K562 (cell line): Measurements from ENCODE around the gene PEDS1. TPM values are rescaled to one million over a fixed set of nuclear protein-coding genes. Genes with fewer than 3 reads are reported as not detected.
A peak's percentile ranks its signal among the peaks of the same experiment; 100 is the strongest.
"Not testable (repeated sequence)": the region's sequence is repeated elsewhere in the genome, so short reads cannot be mapped to it uniquely, and the experiment has no call there.

Source experiments
- ATAC-seq: fragments of 200-7000 bp; cut with Tn5 transposase; 3 replicates; pipeline ENCODE4 v1.9.1; 2020; ENCODE audit warnings: moderate library complexity
- BruUV-seq: library from RNA; stranded (reverse); fragments of 400-500 nt; replicated peaks from 2 replicates; lab custom pipeline; 2021; lab: Mats Ljungman, UMichigan
- CTCF ChIA-PET: fragments of 300-600 bp; formaldehyde crosslinking; extraction: SDS; loops from one replicate; lab custom pipeline; 2021; ENCODE audit warnings: low intra/inter-chr PET ratio; lab: Yijun Ruan, JAX
- POLR2A ChIA-PET: fragments of 300-600, 350-650 bp; sonication (Branson Sonifier 250); formaldehyde crosslinking; extraction: SDS; loops from one replicate; lab custom pipeline; 2021; ENCODE audit warnings: antibody characterized with exemption, inconsistent platforms; lab: Yijun Ruan, JAX
- DNase-seq, 4 experiments: peaks; one replicate each; pipeline versions ENCODE4 v3.0.0 to v3.0.0-alpha.2; 2011 to 2018; ENCODE audit warnings: low spot score in 3 of 4, mixed read lengths in 3 of 4; ENCODE audit errors: extremely low read depth in 1 of 4
- FAIRE-seq: peaks from 2 replicates; lab custom pipeline; 2011; peaks lifted over from hg19 to GRCh38; lab: Jason Lieb, UNC
- H2AFZ ChIP-seq: 2 replicates; pipeline ENCODE4 v1.6.0; 2011; ENCODE audit warnings: low read depth, low read length, control low read depth, inconsistent platforms
- H3K27ac ChIP-seq: fragments of 200-600 bp; 3 replicates; pipeline ENCODE4 v1.8.0; 2011; ENCODE audit warnings: low read depth, mild to moderate bottlenecking, control low read depth, inconsistent platforms, low read length, moderate library complexity, mixed read lengths; ENCODE audit errors: extremely low read depth
- H3K27me3 ChIP-seq, 2 experiments: fragments of 300-600 bp in 1 of 2; 2 replicates in 1 of 2; 3 replicates in 1 of 2; pipeline versions ENCODE4 v1.6.0 to v1.8.0; 2011; ENCODE audit warnings: inconsistent platforms in 2 of 2, low read length in 2 of 2, mild to moderate bottlenecking in 1 of 2, mixed read lengths in 1 of 2, moderate library complexity in 1 of 2; ENCODE audit not compliant: control insufficient read depth in 2 of 2, insufficient read depth in 2 of 2
- H3K36me3 ChIP-seq: fragments of 300-600 bp; 3 replicates; pipeline ENCODE4 v1.8.0; 2011; ENCODE audit warnings: mild to moderate bottlenecking, low read length, inconsistent platforms; ENCODE audit not compliant: control insufficient read depth, insufficient read depth
- H3K4me1 ChIP-seq, 2 experiments: fragments of 200-600 bp in 1 of 2; replicated peaks in 1 of 2; 2 replicates in 1 of 2; 3 replicates in 1 of 2; pipeline versions ENCODE4 v1.5.1 to v1.8.0; 2011; ENCODE audit warnings: inconsistent platforms in 2 of 2, low read length in 2 of 2, mild to moderate bottlenecking in 1 of 2, mixed read lengths in 1 of 2, moderate library complexity in 1 of 2; ENCODE audit not compliant: control insufficient read depth in 2 of 2, insufficient read depth in 2 of 2
- H3K4me2 ChIP-seq: 2 replicates; pipeline ENCODE4 v1.6.1; 2011; ENCODE audit warnings: low read length, control low read depth, inconsistent platforms, mixed read lengths; ENCODE audit not compliant: insufficient read depth
- H3K4me3 ChIP-seq: fragments of 200-600 bp; sonication (generic), shearing (Covaris generic); 2 replicates; pipeline ENCODE4 v1.5.1; 2016; ENCODE audit warnings: control low read depth, inconsistent platforms
- H3K79me2 ChIP-seq: fragments of 200-600 bp; 3 replicates; pipeline ENCODE4 v1.8.0; 2011; ENCODE audit warnings: low read length, inconsistent platforms; ENCODE audit not compliant: control insufficient read depth, insufficient read depth
- H3K9ac ChIP-seq, 2 experiments: 2 replicates each; pipeline versions ENCODE4 v1.6.0 to v1.6.1; 2011; ENCODE audit warnings: low read depth in 2 of 2, low read length in 2 of 2, control low read depth in 1 of 2, inconsistent platforms in 1 of 2, mild to moderate bottlenecking in 1 of 2, mixed read lengths in 1 of 2; ENCODE audit not compliant: insufficient read depth in 1 of 2
- H3K9me1 ChIP-seq: one replicate; pipeline ENCODE4 v1.6.0; 2011; ENCODE audit warnings: inconsistent platforms, mild to moderate bottlenecking, low read length, moderate library complexity; ENCODE audit not compliant: control insufficient read depth, insufficient read depth
- H3K9me3 ChIP-seq: replicated peaks from 2 replicates; pipeline ENCODE4 v1.5.1; 2011; ENCODE audit warnings: low read depth, low read length, inconsistent platforms; ENCODE audit not compliant: control insufficient read depth, insufficient read depth
- H4K20me1 ChIP-seq: replicated peaks from 2 replicates; pipeline ENCODE4 v1.6.1; 2011; ENCODE audit warnings: low read length, inconsistent platforms, mixed read lengths; ENCODE audit not compliant: control insufficient read depth, insufficient read depth
- BCOR ChIP-seq: fragments of 450-650 bp; IDR thresholded peaks from 2 replicates; pipeline ENCODE4 v1.6.1; 2016
- ELF2 ChIP-seq: fragments of 250-450 bp; sonication (Bioruptor Pico); IDR thresholded peaks from 2 replicates; pipeline ENCODE4 v1.5.0; 2021; ENCODE audit warnings: mild to moderate bottlenecking
- HIVEP1 ChIP-seq: fragments of 250-450 bp; sonication (Bioruptor Pico); IDR thresholded peaks from 2 replicates; pipeline ENCODE4 v1.4.0; 2020; ENCODE audit warnings: mild to moderate bottlenecking
- IFI16 ChIP-seq: fragments of 250-450 bp; sonication (Bioruptor Pico); IDR thresholded peaks from 2 replicates; pipeline ENCODE4 v2.1.2; 2022; ENCODE audit warnings: mild to moderate bottlenecking, inconsistent platforms
- KDM1A ChIP-seq, 2 experiments: fragments of 450-650 bp; IDR thresholded peaks; 2 replicates each; pipeline ENCODE4 v1.6.1; 2016; ENCODE audit warnings: mild to moderate bottlenecking in 2 of 2
- MLX ChIP-seq, 2 experiments: fragments of 450-650 bp in 1 of 2; sonication (generic) in 1 of 2; formaldehyde crosslinking; conservative IDR thresholded peaks; 2 replicates each; pipeline versions ENCODE4 v1.4.0 to v1.8.1; 2020 to 2022; ENCODE audit warnings: mild to moderate bottlenecking in 1 of 2, missing genetic modification reagents in 1 of 2
- PATZ1 ChIP-seq: fragments of 250-450 bp; sonication (Bioruptor Pico); IDR thresholded peaks from 2 replicates; pipeline ENCODE4 v1.5.0; 2020; ENCODE audit warnings: mild to moderate bottlenecking, borderline replicate concordance
- PHF20 ChIP-seq: fragments of 450-650 bp; IDR thresholded peaks from 2 replicates; pipeline ENCODE4 v1.6.1; 2018; ENCODE audit not compliant: partially characterized antibody
- RB1 ChIP-seq: fragments of 450-650 bp; IDR thresholded peaks from 2 replicates; pipeline ENCODE4 v1.6.1; 2017; ENCODE audit warnings: low read depth, mild to moderate bottlenecking
- RBM25 ChIP-seq: fragments of 200-400 bp; formaldehyde crosslinking; IDR thresholded peaks from 2 replicates; pipeline ENCODE4 v1.6.1; 2018; ENCODE audit warnings: low read length, low read depth, moderate library complexity; ENCODE audit not compliant: severe bottlenecking
- SAFB2 ChIP-seq: fragments of 200-400 bp; formaldehyde crosslinking; IDR thresholded peaks from 2 replicates; pipeline ENCODE4 v1.6.1; 2018; ENCODE audit warnings: borderline replicate concordance, low read length, low read depth, moderate library complexity; ENCODE audit not compliant: severe bottlenecking
- ZC3H4 ChIP-seq: sonication (generic); formaldehyde crosslinking; IDR thresholded peaks from 2 replicates; pipeline ENCODE4 v1.9.0; 2021; ENCODE audit warnings: missing genetic modification reagents, borderline replicate concordance
- ZNF174 ChIP-seq: fragments of 250-450 bp; sonication (Bioruptor Pico); IDR thresholded peaks from 2 replicates; pipeline ENCODE4 v1.4.0; 2020; ENCODE audit warnings: mild to moderate bottlenecking
- WGBS: fragments of 100-300 bp; shearing (Covaris generic); methylation state at CpG from one replicate; pipeline ENCODE4 v1.1.6; 2016; ENCODE audit warnings: low coverage, mixed read lengths; ENCODE audit not compliant: insufficient coverage; ENCODE audit errors: missing lambda C conversion rate; 5-methylcytosine and 5-hydroxymethylcytosine counted together
- in situ Hi-C: fragments of 300-500 bp; cut with MboI; formaldehyde crosslinking; loops from 4 replicates; pipeline ENCODE4 v1.15.0; 2018; ENCODE audit warnings: inconsistent platforms, mixed read lengths
- intact Hi-C: fragments of 100-400 bp; cut with micrococcal nuclease; formaldehyde crosslinking; loops from 2 replicates; pipeline ENCODE4 v1.14.2; 2022
- polyA plus RNA-seq, 8 experiments: library from polyadenylated mRNA; depleted of rRNA in 4 of 8; stranded (reverse) in 5 of 8; unstranded in 3 of 8; fragments of >200 nt; fragmentation: Nextera tagmentation in 2 of 8; fragmentation: Illumina TruSeq in 1 of 8; extraction: Ambion mirVana in 2 of 8; extraction: Trizol in 1 of 8; gene quantifications; 2 replicates each; pipeline versions ENCODE4 v1.2.1 to v1.2.3, GENCODE V29; 2011 to 2014; ENCODE audit warnings: inconsistent platforms in 1 of 8, missing spikeins in 1 of 8
- total RNA-seq, 7 experiments: library from RNA; depleted of rRNA in 6 of 7; stranded (reverse); fragments of >200 nt in 6 of 7; fragmentation: Illumina TruSeq in 2 of 7; extraction: Trizol in 2 of 7; gene quantifications; 2 replicates each; pipeline versions ENCODE4 v1.2.1 to v1.2.3, GENCODE V29; 2011 to 2021; ENCODE audit warnings: low replicate concordance in 1 of 7

PEDS1 gene
- total and polyA plus RNA-seq, 9 of the 15 experiments (the other 6 are each of a cell fraction or from before 2014, with no cell fraction given) = 2.9 to 38.5 (median 24.2) TPM

- H3K36me3 ChIP-seq, H3K4me2 ChIP-seq, in situ Hi-C loops, H3K9me1 ChIP-seq, H3K27me3 ChIP-seq, DNase-seq, H3K4me3 ChIP-seq, CTCF ChIA-PET, H3K9me3 ChIP-seq, intact Hi-C loops: not testable (repeated sequence)
- WGBS = 85% methylated on average over 5 of the region's 7 CpGs
- POLR2A ChIA-PET = interaction anchor here (1.2 to 1.9 kb wide), 2 partner anchors 8 to 12 kb away, joined by 3 to 6 read pairs; partner anchors contain the start of gene PEDS1
- peaks cover 28 to 30% of the 10 kb centered on the region in 2 experiments; a peak in 4 of 5 replicates for H3K4me1 ChIP-seq
- TF ChIP-seq RBM25 (peak; percentile 54), BCOR (peak; percentile 86), KDM1A (IDR thresholded peaks at IDR 0.05) (0 out of 4 replicates have a peak, but pooled peaks of 1 of the 2 experiments have one; percentile 12)
- TF ChIP-seq, all 486 proteins: peak for 3; not testable (repeated sequence) for 483
- not testable (repeated sequence) for H3K27ac ChIP-seq, ATAC-seq, H3K79me2 ChIP-seq, H2AFZ ChIP-seq, BruUV-seq, FAIRE-seq, H4K20me1 ChIP-seq, H3K9ac ChIP-seq
Observed at GRCh38 chr20:50161494-50161893, 8.0 kb upstream of the PEDS1 start.

GRCh38 chr20:50153153-50153499 lies 397 bp downstream of the PEDS1 start:
- peak overlapping the region; percentile 94 to 97 for H3K9ac ChIP-seq
- ATAC-seq (peak; percentile 9), FAIRE-seq (no peak), DNase-seq (peak in 1 of 4 experiments; percentile 48)
- peak overlapping the region; percentile 92 for H3K27ac ChIP-seq
- ChIA-PET CTCF (interaction anchor here (0.6 kb wide), 1 partner anchor 819 kb away, joined by 3 read pairs; no protein-coding TSS in a partner anchor), POLR2A (interaction anchor here (0.6 to 3.5 kb wide), 16 partner anchors 8 to 1341 kb away, joined by 3 to 22 read pairs (median 3); partner anchors contain the start of gene CEBPB)
- H3K27me3 ChIP-seq = no peaks in the 10 kb centered on the region
- H3K4me2 ChIP-seq = peak overlapping the region; percentile 93
- no TSS peak for BruUV-seq
- peaks cover 32% of the 10 kb centered on the region; the same call in 2 of the 3 replicates for H3K36me3 ChIP-seq
- under 1% methylated on average over 18 of the region's 18 CpGs for WGBS
- peak overlapping the region; percentile 93 for H3K4me3 ChIP-seq
- peak overlapping the region; percentile 85 for H2AFZ ChIP-seq
- H3K4me1 ChIP-seq = peaks cover 27 to 55% of the 10 kb centered on the region in 2 experiments
- H3K9me1 ChIP-seq = no peaks in the 10 kb centered on the region
- in situ Hi-C loops = no loop called here
- no peaks in the 10 kb centered on the region for H3K9me3 ChIP-seq
- H4K20me1 ChIP-seq = peaks cover 15% of the 10 kb centered on the region; the same call in 1 of the 2 replicates
- intact Hi-C loops = loop anchor here (2.0 to 5.0 kb wide), 2 partner anchors 40 to 66 kb away; partner anchors contain the start of gene UBE2V1
- H3K79me2 ChIP-seq = peaks cover 51% of the 10 kb centered on the region
- TF ChIP-seq RB1 (no peak), HIVEP1 (CRISPR knock-in tag) (no peak), ZC3H4 (CRISPR knock-in tag) (no peak; the same call in 1 of the 2 replicates), MLX (CRISPR knock-in tag; conservative IDR thresholded peaks at IDR 0.05) (no peak), ELF2 (CRISPR knock-in tag) (0 out of 2 replicates have a peak, but pooled peaks have one; percentile 11), ZNF174 (CRISPR knock-in tag) (no peak), SAFB2 (no peak), IFI16 (CRISPR knock-in tag) (no peak), PHF20 (peak; percentile 16), PATZ1 (no peak)
